Activated naive CD8-positive, alpha-beta T cell treated with anti-CD3 and anti-CD28 coated beads, Interleukin-2, amount 50 U/mL, for 16 hours (primary cell): ENCODE data around the gene PTPRM.

ENCODE experiments used
- DNase-seq: peaks from one replicate; pipeline ENCODE4 v3.0.0-alpha.2; 2020; ENCODE audit warnings: low read depth, low spot score

Gene PTPRM

GRCh38 chr18:7566567-7567473, at the start of gene PTPRM:
Gene PTPRM (plus strand): TSS chr18:7567316. CDS start chr18:7567819, 503 bp downstream.
- DNase-seq: no peak

DNA sequence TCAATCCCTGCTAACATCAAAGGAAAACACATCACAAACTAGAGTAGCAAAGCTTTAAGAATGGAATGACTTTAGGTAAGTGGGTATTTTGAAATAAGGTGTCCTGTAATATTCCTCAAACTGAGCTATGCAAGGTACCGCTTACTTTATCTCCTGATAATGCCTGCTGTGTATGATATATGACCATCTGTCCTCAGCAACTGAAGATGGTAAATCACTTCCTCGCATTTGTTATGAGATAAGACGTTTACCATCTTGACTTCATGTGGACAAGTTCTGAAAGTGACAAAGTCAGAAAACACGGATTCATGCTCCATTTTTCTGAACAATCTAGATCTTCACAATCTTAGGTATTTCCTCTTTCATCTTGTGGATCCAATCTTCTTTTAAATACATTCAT, 49.3 kb upstream of the PTPRM start:
- no peak for DNase-seq

- no peak for DNase-seq
Measured at GRCh38 chr18:7520200-7520785, 46.8 kb upstream of the PTPRM start.

DNA sequence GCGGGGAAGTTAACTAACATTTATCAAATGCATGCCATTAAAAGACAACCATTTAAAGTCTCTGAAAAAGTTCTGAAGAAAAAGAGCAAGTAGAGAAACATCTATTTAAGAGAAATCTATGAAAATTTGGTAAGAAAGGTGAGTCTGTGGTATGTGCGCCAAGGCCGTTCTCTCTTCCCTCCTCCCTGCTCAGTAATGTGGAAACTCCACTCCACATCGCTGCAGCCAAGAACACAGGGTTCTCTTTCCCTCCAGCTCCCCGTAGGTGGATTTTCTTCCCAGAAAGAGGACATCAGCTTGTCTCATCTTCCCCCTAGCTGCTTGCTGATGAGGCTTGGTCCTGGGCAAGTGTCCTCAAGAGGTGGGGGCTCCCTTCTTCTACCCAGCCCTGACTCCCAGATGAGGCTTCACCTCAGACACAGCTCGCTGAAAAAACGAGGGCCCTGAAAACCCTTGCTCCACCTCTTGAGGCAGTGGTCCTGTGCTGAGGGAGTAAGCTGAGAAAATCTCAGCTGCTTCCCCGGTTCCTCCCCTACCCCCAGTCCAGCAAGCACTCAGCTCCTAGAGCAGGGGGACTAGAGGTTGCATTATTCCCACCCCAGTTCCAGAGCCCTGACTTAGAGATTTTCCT, 45.8 kb upstream of the PTPRM start:
- DNase-seq: no peak

DNA sequence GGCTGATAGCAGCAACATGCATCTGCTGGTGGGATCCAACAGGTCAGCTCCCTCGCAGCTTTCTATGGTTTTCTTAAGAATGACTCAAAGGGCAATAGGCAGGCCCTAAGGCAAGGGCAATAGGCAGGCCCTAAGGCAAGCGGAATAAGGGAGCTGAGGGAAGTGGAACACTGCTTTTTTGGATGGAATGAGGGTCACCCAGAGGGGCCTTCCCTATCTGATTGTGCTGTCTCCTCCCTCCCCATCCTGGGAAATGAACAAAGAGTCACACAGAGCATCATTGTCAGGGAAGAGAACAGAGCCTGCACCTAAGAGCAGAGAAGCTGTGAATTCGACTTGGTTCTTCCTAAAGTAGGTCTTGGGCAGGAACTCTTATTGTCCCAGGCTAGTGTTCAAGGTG, 43.3 kb upstream of the PTPRM start:
- DNase-seq: no peak

- no peak for DNase-seq
Measured at GRCh38 chr18:7524786-7525185, 42.3 kb upstream of the PTPRM start.

DNA sequence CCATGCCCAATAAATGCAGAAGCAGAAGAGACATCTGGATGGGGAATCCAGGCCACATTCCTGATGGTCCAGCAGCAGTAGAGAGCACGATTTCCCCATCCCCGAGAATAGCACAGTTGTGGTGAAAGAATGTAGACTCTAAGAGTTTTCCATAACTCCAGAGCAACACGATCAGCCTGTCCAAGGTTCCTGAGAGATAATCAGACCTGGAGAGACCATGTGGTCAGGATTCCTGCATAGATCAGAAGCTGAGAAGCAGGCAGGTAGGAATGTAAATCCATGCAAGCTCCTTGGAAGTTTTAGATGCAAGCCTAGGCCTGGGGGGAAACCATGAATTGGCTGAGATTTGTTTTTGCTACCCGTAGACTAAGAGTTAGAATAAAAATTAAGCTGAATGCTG, 34.2 kb upstream of the PTPRM start:
- DNase-seq: no peak

- DNase-seq: no peak
Measured at GRCh38 chr18:7535436-7536205, 31.5 kb upstream of the PTPRM start.

DNA sequence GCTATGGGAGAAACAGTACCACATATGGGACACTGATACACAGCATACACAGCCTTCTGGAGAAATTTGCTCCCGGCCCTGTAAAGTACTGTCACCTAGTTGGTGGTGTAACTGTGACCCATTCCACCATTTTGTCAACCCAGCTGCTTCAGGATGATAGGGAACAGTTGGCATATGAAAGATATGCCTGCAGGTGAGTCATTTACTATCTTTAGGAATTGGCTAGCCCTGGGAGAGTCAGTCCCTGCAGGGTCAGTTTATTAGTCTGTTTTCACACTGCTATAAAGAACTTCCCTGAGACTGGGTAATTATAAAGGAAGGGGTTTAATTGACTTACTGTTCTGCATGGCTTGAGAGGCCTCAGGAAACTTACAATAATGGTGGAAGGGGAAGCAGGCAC, 30.0 kb upstream of the PTPRM start:
- no peak for DNase-seq

- DNase-seq: no peak
Measured at GRCh38 chr18:7541835-7542234, 25.3 kb upstream of the PTPRM start.

GRCh38 chr18:7544686-7545085, 22.4 kb upstream of the PTPRM start:
- no peak for DNase-seq

DNA sequence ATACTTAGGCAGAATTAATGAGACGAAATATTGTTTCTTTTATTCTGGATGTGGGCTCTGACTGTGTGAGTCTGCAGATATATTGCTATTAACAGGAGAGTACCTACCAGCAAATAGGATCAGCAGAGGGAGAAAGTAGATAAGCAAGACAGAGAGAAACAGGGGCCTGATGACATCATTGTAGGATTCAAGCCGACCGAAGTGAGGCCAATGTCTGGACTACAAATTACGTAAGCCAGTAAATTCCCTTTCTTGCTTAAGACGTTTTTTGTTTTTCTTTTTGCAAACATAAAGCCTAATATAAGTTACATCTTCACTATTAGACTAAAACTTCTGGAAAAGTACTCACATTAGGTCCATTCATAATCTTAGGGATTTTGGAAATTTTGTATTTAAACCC, 21.4 kb upstream of the PTPRM start:
- no peak for DNase-seq

GRCh38 chr18:7548221-7548620, 18.9 kb upstream of the PTPRM start:
- no peak for DNase-seq

GRCh38 chr18:7548721-7549120, 18.4 kb upstream of the PTPRM start:
- DNase-seq: no peak

DNA sequence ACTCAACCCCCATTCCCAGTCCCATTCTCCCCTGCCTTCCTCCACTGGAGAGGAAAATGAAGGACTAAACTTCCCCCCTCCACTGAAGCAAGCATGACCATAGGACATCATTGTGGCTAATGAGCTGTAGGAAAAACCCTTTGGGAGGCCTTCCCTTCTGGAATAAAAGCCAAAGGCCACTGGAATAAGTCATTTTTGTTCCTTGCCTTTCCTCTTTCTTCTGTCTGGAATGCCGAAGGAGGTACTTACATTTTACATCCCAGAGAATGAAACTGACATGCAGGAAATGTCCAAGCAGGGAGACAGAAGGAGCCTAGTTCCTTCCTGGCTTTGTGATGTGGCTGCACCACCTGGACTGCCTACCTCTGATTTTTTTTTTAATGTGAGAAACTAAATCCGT, 9.1 kb upstream of the PTPRM start:
- DNase-seq: no peak

DNA sequence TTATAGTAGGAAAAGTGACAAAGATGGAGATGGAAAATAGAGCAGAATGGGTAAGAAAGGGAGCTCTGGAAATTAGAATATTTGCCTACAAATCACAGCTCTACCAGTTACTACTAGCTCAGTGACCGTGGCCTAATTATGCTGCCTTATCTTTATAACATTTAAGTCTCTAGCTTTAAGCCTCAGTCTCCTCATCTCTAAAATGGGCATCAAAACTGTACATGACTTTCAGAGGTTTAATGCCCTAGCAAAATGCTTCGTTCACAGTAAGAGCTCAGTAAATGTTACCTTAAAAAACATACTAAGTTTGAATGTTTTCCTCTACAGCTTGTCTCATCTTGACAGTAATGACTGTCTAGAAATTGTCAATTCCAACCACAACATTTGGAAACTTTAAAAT, 8.3 kb upstream of the PTPRM start:
- DNase-seq: no peak

DNA sequence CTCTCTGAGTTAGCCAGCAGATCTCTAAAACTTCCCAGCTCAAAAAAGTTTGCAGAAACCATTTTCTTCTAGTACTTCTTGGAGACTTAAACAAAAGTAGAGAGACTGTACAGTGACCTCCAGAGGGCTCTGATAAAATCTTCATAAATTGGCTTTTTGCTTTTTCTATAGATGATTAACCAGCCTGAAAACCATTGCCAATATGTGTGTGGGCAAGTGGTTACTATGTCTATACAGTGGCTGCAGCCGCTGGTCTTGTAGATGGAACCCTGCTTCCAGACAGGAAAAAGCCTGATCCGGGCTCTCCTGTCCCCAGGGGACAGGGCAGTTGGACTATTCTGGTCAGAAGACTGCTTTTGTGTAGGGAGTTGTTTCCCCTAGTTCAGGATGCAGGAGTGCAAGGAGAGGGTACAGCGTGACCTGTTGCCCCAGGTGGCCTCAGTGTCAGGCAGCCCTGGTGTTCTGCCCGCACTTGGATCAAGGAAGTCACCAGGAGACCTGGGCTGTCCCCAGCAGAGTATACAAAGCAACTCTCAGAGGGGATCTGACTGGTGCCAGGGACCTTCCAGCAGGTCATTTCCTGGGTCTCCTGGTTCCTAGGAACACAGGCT, 7.3 kb upstream of the PTPRM start:
- DNase-seq: no peak

- no peak for DNase-seq
Measured at GRCh38 chr18:7561909-7562460, 5.1 kb upstream of the PTPRM start.

- DNase-seq: no peak
Measured at GRCh38 chr18:7562491-7562890, 4.6 kb upstream of the PTPRM start.

- no peak for DNase-seq
Measured at GRCh38 chr18:7565677-7566076, 1.4 kb upstream of the PTPRM start.

- DNase-seq: no peak
Measured at GRCh38 chr18:7566244-7566566, 911 bp upstream of the PTPRM start.
